NK-92 (cell line): ENCODE measurements around the gene GDF11.

Source experiments
- DNase-seq: peaks from one replicate; lab custom pipeline; 2025; ENCODE audit not compliant: unreplicated experiment; lab: John Stamatoyannopoulos, UW

GDF11 gene

GRCh38 chr12:55780685-55781084 is 37.8 kb downstream of the GDF11 start:
- no peak for DNase-seq

- DNase-seq = no peak
Measured at GRCh38 chr12:55788546-55788945, 45.6 kb downstream of the GDF11 start.

- no peak for DNase-seq
Measured at GRCh38 chr12:55789171-55789570, 46.2 kb downstream of the GDF11 start.

- DNase-seq = no peak
Measured at GRCh38 chr12:55789893-55790292, 47.0 kb downstream of the GDF11 start.

GRCh38 chr12:55795950-55796349 is 53.0 kb downstream of the GDF11 start:
- no peak for DNase-seq

GRCh38 chr12:55797068-55797467 is 54.1 kb downstream of the GDF11 start:
- DNase-seq = no peak

GRCh38 chr12:55797550-55797949 is 54.6 kb downstream of the GDF11 start:
- DNase-seq = no peak
